Mucosa of descending colon (tissue), 3 donors: ENCODE data around the gene GLO1. TPM values are rescaled to one million over a fixed set of nuclear protein-coding genes. Genes with fewer than 3 reads are reported as not detected.

Source experiments
- ATAC-seq: fragments of 200-7000 bp; cut with Tn5 transposase; one replicate; pipeline ENCODE4 v1.9.1; 2020; ENCODE audit warnings: mild to moderate bottlenecking, moderate library complexity
- DNase-seq, 3 donors: peaks; one replicate each; pipeline ENCODE4 v3.0.0-alpha.2; 2020
- H3K36me3 ChIP-seq: fragments of 200-600 bp; one replicate; pipeline ENCODE4 v1.8.0; 2021; ENCODE audit warnings: low read depth, mild to moderate bottlenecking
- H3K4me1 ChIP-seq: fragments of 200-600 bp; one replicate; pipeline ENCODE4 v1.8.0; 2021; ENCODE audit warnings: low read depth, mild to moderate bottlenecking
- H3K4me3 ChIP-seq: fragments of 200-600 bp; one replicate; pipeline ENCODE4 v1.8.0; 2021; ENCODE audit warnings: mild to moderate bottlenecking
- H3K9me3 ChIP-seq: fragments of 200-600 bp; one replicate; pipeline ENCODE4 v1.8.0; 2021; ENCODE audit warnings: mild to moderate bottlenecking
- intact Hi-C, 2 donors: fragments of 100-400 bp; cut with DNase I in 1 of 2; cut with micrococcal nuclease in 1 of 2; formaldehyde crosslinking; loops; one replicate each; pipeline versions ENCODE4 v1.11.0 to v1.11.1; 2022; cut with DNase I, micrococcal nuclease
- total RNA-seq, 3 donors: library from RNA; stranded (reverse); fragmentation: NEBNext Ultra II Directional in 2 of 3; extraction: Animal tissue kit (Norgen Biotek cat#: 25700) in 2 of 3; gene quantifications; one replicate each; pipeline versions ENCODE4 v1.2.1 to v1.2.4, GENCODE V29; 2021 to 2023
- TF ChIP-seq, protein P1 (sequence below): fragments of 200-600 bp; IDR thresholded peaks from one replicate; pipeline ENCODE4 v1.8.0; 2022; ENCODE audit warnings: antibody characterized with exemption, mild to moderate bottlenecking
- donor health status: DM: no; HTN: no; CAD: no; lungs with moderate emphysema.
- donor health status: DM: no; HTN: no; CAD: no.
- donor health status: DM: no; HTN: yes; CAD: no.

The GLO1 gene
- total RNA-seq, 3 donors from 2014 or later = 37.9 to 55.4 (median 47.3) TPM

DNA sequence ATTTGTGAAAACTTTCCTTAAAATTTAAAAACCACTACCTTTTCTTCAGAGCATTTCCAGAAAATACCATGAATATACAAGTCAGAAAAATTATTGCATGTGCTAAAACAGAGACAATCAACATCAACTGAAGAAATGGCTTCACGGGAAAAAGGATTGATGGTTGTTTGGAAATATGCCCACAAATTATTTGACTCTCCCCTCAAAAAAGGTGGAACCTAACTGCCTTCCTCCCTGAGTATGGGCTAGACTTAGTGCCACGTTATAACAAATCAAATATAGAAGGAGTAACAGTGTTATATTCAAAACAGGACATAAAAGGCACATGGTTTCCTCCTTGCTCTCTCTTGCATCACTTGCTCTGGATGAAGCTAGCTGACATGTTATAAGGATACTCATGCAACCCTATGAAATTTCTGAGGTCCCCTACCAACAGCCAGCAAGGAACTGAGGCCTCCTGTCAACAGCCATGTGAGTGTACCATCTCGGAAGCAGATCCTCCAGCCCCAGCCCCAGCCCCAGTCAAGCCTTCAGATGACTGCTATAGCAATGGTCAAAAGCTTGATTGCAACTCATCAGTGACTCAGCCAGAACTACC lies 71.7 kb downstream of the GLO1 start:
- peaks cover 5% of the 10 kb centered on the region for H3K4me1 ChIP-seq
- intact Hi-C loops = no loop called here
- H3K4me3 ChIP-seq = no peak overlapping the region
- no peaks in the 10 kb centered on the region for H3K36me3 ChIP-seq
- no peaks in the 10 kb centered on the region for H3K9me3 ChIP-seq
- no peak for ATAC-seq
- TF ChIP-seq, protein P1, sequence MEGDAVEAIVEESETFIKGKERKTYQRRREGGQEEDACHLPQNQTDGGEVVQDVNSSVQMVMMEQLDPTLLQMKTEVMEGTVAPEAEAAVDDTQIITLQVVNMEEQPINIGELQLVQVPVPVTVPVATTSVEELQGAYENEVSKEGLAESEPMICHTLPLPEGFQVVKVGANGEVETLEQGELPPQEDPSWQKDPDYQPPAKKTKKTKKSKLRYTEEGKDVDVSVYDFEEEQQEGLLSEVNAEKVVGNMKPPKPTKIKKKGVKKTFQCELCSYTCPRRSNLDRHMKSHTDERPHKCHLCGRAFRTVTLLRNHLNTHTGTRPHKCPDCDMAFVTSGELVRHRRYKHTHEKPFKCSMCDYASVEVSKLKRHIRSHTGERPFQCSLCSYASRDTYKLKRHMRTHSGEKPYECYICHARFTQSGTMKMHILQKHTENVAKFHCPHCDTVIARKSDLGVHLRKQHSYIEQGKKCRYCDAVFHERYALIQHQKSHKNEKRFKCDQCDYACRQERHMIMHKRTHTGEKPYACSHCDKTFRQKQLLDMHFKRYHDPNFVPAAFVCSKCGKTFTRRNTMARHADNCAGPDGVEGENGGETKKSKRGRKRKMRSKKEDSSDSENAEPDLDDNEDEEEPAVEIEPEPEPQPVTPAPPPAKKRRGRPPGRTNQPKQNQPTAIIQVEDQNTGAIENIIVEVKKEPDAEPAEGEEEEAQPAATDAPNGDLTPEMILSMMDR = no peak
- no peak for DNase-seq

Other genes starting within 250 kb of the GLO1 start
- 10 to 100 TPM; 22.4 to 38.8 (median 23.9) TPM for gene BTBD9, start 63.2 kb downstream of the GLO1 start, total RNA-seq
- under 1 TPM in 2 of 3 donors, not detected in 1; 0.03 TPM for gene DNAH8, start 12.2 kb upstream of the GLO1 start, total RNA-seq